Measurements from ENCODE around the gene GKN2.

DNA sequence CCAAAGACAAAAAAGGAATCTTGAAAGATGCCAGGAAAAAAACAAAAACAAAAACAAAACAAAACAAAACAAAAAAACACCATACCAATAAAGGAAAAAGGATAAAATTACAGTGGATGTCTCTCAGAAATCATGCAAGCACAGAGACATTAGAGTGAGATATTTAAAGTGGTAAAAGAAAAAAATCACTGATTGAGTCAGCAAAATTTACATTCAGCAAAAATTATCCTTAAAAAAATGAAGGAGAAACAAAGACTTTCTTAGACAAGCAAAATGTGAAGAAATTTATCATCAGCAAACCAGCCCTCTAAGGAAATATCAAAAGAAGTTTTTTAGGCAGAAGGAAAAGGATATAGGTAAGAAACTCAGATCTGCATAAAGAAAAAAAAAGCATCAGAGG, 11.6 kb upstream of the GKN2 start:
- TF ChIP-seq, protein P1, sequence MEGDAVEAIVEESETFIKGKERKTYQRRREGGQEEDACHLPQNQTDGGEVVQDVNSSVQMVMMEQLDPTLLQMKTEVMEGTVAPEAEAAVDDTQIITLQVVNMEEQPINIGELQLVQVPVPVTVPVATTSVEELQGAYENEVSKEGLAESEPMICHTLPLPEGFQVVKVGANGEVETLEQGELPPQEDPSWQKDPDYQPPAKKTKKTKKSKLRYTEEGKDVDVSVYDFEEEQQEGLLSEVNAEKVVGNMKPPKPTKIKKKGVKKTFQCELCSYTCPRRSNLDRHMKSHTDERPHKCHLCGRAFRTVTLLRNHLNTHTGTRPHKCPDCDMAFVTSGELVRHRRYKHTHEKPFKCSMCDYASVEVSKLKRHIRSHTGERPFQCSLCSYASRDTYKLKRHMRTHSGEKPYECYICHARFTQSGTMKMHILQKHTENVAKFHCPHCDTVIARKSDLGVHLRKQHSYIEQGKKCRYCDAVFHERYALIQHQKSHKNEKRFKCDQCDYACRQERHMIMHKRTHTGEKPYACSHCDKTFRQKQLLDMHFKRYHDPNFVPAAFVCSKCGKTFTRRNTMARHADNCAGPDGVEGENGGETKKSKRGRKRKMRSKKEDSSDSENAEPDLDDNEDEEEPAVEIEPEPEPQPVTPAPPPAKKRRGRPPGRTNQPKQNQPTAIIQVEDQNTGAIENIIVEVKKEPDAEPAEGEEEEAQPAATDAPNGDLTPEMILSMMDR (conservative IDR thresholded peaks at IDR 0.05; ENCODE audit: low read length): no peak
- TF ChIP-seq EZH2phosphoT487 (IDR thresholded peaks at IDR 0.05; ENCODE audit: borderline replicate concordance, low read depth, low read length): no peak
